HAP-1 (cell line): Measurements from ENCODE around the gene CRYL1.

Source experiments
- DNase-seq, 2 experiments: peaks; one replicate each; pipeline ENCODE4 v3.0.0-alpha.2; 2016 to 2020; ENCODE audit warnings: low spot score in 2 of 2
- H3K27me3 ChIP-seq: fragments of 250-450 bp; sonication (Bioruptor Pico); 2 replicates; pipeline ENCODE4 v1.5.1; 2020; ENCODE audit warnings: low read depth, mild to moderate bottlenecking, moderate library complexity
- H3K36me3 ChIP-seq: fragments of 250-450 bp; sonication (Bioruptor Pico); replicated peaks from 2 replicates; pipeline ENCODE4 v1.5.1; 2020; ENCODE audit warnings: mild to moderate bottlenecking
- H3K4me1 ChIP-seq: fragments of 250-450 bp; sonication (Bioruptor Pico); 2 replicates; pipeline ENCODE4 v1.5.1; 2020; ENCODE audit warnings: mild to moderate bottlenecking
- H3K4me3 ChIP-seq: fragments of 250-450 bp; sonication (Bioruptor Pico); 2 replicates; pipeline ENCODE4 v1.5.1; 2020; ENCODE audit warnings: mild to moderate bottlenecking, moderate library complexity
- H3K9me3 ChIP-seq: fragments of 250-450 bp; sonication (Bioruptor Pico); 2 replicates; pipeline ENCODE4 v1.5.1; 2020; ENCODE audit warnings: mild to moderate bottlenecking, moderate library complexity
- in situ Hi-C: fragments of 300-500 bp; cut with MboI; formaldehyde crosslinking; loops from 3 replicates; pipeline ENCODE4 v1.14.3; 2020; ENCODE audit warnings: low sequenced_read_pairs, inconsistent platforms, mixed read lengths

CRYL1 gene

GRCh38 chr13:20466371-20466770, 59.3 kb downstream of the CRYL1 start:
- H3K4me3 ChIP-seq, result no peak overlapping the region
- DNase-seq, result no peak

DNA sequence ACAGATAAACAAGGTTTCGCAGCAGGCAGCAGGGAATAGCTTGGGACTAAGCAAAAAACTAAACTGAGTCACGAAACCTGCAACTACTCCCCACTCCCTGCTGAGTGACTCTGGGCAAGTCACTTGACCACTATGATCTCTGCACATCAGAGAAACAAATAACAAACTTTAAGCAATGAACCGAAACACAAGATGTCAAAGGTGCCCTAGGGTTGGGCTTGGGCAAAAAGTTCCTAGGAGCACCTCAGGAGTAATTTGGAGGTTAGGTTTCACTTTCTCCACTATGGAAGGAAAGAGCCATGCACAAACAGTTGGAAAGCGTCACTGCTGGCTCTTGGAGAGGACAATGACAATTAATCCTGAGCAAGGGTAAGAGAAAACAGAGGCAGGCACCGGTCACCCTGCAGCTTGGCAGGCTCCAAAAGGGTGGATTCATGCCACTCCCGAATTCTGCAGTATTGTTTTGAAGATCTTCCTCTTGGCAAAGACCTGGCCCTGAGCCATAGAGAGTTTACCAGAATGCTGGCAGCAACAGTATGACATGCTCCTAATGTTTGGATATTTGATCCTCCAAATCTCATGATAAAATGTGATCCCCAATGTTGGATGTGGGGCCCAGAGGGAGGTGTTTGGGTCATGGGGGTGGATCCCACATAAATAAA, 60.3 kb downstream of the CRYL1 start:
- no peak overlapping the region for H3K4me3 ChIP-seq

More at GRCh38 chr13:20466371-20466770, 59.3 kb downstream of the CRYL1 start:
- no peaks in the 10 kb centered on the region for H3K4me1 ChIP-seq
- in situ Hi-C loops, result no loop called here
- H3K9me3 ChIP-seq, result no peaks in the 10 kb centered on the region
- H3K36me3 ChIP-seq, result no peaks in the 10 kb centered on the region
- H3K27me3 ChIP-seq, result no peaks in the 10 kb centered on the region

DNA sequence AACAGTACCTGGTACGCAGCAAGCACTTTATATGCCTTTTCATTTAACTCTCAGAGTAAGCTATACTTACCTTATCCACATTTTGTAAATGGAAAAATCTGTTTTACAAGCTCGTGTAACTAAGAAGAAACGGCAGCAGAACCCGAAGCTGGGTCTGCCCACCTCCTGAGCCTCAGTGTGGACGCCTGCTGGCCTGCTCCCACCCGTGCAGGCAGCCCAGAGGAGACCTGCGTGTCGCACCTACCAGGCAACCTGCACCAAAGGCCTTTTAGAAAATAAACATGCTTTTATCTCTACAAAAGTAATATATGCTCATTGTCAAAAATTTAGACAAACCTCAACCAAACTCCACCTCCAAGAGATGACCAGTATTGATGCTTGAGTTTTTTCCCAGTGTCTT, 62.7 kb downstream of the CRYL1 start:
- Histone ChIP-seq H3K4me1 (no peaks in the 10 kb centered on the region), H3K36me3 (no peaks in the 10 kb centered on the region), H3K4me3 (no peak overlapping the region), H3K27me3 (no peaks in the 10 kb centered on the region), H3K9me3 (no peaks in the 10 kb centered on the region)
- in situ Hi-C loops, result no loop called here
- no peak for DNase-seq

More for the DNA sequence above, 60.3 kb downstream of the CRYL1 start:
- in situ Hi-C loops, result no loop called here
- DNase-seq, result no peak
- Histone ChIP-seq H3K9me3 (no peaks in the 10 kb centered on the region), H3K4me1 (no peaks in the 10 kb centered on the region), H3K36me3 (no peaks in the 10 kb centered on the region), H3K27me3 (no peaks in the 10 kb centered on the region)

DNA sequence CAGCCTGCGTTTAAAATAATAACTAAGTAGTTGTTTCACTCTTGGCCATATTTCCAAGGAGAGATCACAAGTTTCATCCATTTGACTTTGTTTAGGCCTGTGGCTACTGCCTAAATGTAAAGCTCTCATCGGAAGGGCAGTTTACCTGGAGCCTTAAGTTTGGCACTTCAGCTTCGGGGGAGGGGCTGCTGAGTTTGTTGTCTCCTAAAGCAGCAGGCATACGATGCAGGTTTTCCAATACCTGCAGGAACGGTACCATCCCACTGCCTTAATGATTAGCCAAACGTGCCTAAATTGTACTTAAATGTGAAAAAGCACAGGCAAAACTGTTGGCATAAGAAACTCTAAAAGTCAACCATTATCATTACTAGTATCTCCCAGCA, 63.1 kb downstream of the CRYL1 start:
- no peak for DNase-seq
- Histone ChIP-seq H3K9me3 (no peaks in the 10 kb centered on the region), H3K27me3 (no peaks in the 10 kb centered on the region), H3K36me3 (no peaks in the 10 kb centered on the region), H3K4me3 (no peak overlapping the region), H3K4me1 (no peaks in the 10 kb centered on the region)
- in situ Hi-C loops, result no loop called here

DNA sequence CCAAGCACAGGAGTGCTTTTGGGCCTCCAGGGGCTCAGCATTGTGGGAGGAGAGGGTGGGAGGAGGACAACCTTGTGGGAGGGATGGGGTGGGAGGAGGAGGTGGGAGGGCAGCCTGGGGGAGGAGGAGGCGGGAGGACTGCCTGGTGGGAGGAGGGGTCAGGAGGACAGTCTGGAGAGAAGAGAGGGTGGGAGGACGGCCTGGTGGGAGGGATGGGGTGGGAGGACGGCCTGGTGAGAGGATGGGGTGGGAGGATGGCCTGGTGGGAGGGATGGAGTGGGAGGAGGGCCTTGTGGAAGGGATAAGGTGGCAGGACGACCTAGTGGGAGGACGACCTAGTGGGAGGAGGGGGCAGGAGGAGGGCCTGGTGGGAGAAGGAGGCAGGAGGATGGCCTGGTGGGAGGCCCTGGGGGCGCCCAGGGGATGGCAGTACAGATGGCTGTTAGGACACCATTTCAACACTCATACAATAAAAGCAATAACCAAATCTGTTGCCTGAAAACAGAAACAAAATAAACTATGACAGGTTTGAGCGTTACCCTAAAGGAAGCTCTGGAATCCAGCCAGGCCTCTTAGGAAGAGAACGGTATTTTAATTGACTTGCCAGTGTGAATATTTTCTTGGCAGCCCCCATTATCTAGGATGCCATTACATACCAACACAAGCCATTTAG, 63.7 kb downstream of the CRYL1 start:
- no peaks in the 10 kb centered on the region for H3K36me3 ChIP-seq
- in situ Hi-C loops, result no loop called here
- no peaks in the 10 kb centered on the region for H3K4me1 ChIP-seq
- no peak for DNase-seq
- no peak overlapping the region for H3K4me3 ChIP-seq
- H3K9me3 ChIP-seq, result no peaks in the 10 kb centered on the region
- H3K27me3 ChIP-seq, result no peaks in the 10 kb centered on the region

GRCh38 chr13:20461481-20461859, 64.2 kb downstream of the CRYL1 start:
- in situ Hi-C loops, result no loop called here
- no peaks in the 10 kb centered on the region for H3K9me3 ChIP-seq
- no peaks in the 10 kb centered on the region for H3K27me3 ChIP-seq
- no peaks in the 10 kb centered on the region for H3K4me1 ChIP-seq
- H3K4me3 ChIP-seq, result no peak overlapping the region
- H3K36me3 ChIP-seq, result no peaks in the 10 kb centered on the region
- no peak for DNase-seq

DNA sequence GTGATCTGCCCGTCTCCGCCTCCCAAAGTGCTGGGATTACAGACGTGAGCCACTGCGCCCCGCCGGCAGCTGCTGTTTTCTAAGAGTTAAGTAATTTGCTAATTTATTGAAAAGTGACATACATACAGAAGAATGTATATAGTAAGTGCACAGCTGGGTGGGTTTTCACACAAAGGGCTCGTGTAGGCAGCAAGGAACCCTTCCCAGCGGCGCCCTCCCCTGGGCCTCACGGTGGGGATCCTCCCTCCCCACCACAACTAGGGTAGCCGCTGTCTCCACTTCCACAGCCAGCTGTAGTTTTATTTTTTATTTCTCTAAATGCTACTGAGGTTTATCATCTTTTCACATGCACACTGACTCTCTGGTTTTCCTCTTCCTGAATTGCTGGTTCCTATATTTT, 64.9 kb downstream of the CRYL1 start:
- Histone ChIP-seq H3K27me3 (no peaks in the 10 kb centered on the region), H3K4me3 (no peak overlapping the region), H3K4me1 (no peaks in the 10 kb centered on the region), H3K36me3 (no peaks in the 10 kb centered on the region), H3K9me3 (no peaks in the 10 kb centered on the region)
- in situ Hi-C loops, result no loop called here
- DNase-seq, result no peak

DNA sequence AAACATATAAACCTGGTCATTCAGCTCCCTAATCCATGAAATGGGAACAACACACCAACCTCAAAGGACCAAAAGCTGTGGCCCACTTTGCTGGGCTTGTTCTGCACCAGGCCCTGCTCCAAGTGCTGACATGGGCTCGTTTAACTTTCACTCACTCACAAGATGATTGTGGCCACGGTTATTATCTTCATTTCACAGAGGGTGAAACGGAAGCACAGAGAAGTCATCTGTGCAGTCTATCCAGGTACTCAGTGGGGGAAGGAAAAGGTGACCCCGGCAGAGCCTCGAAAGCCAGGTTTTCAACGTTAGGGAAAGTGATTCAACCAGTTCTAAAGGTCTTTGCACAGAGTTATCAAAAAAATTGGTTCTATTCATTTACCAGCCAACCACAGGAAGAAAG, 68.0 kb downstream of the CRYL1 start:
- no peak for DNase-seq
- Histone ChIP-seq H3K36me3 (no peaks in the 10 kb centered on the region), H3K4me3 (no peak overlapping the region), H3K27me3 (no peaks in the 10 kb centered on the region), H3K9me3 (no peaks in the 10 kb centered on the region), H3K4me1 (no peaks in the 10 kb centered on the region)
- in situ Hi-C loops, result no loop called here

GRCh38 chr13:20456737-20457136, 68.9 kb downstream of the CRYL1 start:
- Histone ChIP-seq H3K4me3 (no peak overlapping the region), H3K36me3 (no peaks in the 10 kb centered on the region), H3K27me3 (no peaks in the 10 kb centered on the region), H3K4me1 (no peaks in the 10 kb centered on the region), H3K9me3 (no peaks in the 10 kb centered on the region)
- in situ Hi-C loops, result no loop called here
- DNase-seq, result no peak

DNA sequence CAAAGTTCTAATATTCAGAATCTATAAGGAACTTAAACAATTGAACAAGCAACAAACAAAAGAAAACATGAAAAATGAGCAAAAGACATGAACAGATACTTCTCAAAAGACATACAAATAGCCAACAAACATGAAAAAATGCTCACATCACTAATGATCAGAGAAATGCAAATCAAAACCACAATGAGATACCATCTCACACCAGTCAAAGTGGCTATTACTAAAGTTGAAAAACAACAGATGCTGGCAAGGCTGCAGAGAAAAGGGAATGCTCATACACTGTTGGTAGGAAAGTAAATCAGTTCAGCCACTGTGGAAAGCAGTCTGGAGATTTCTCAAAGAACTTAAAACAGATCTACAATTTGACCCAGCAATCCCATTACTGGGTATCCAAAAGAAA, 74.3 kb downstream of the CRYL1 start:
- in situ Hi-C loops, result no loop called here
- H3K27me3 ChIP-seq, result no peaks in the 10 kb centered on the region
- H3K36me3 ChIP-seq, result no peaks in the 10 kb centered on the region
- no peak for DNase-seq
- no peaks in the 10 kb centered on the region; the same call in 1 of the 2 replicates for H3K9me3 ChIP-seq
- no peak overlapping the region for H3K4me3 ChIP-seq
- H3K4me1 ChIP-seq, result no peaks in the 10 kb centered on the region

DNA sequence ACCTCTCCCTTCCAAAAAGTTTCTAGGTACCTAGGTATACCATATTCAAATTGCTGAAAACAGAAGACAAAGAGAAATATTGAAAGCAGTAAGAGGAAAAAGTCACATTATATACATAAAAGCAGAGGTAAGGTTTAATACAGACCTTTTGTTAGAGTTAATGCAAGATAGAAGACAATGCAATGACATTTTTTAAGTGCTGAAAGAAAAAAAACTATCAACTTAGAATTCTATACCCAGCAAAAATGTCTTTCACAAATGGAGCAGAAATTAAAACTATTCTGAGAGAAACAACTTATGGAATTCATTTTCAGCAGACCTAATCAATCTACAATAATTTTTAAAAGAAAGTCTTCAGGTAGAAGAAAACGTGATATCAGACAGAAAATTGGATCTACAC, 77.2 kb downstream of the CRYL1 start:
- Histone ChIP-seq H3K4me3 (no peak overlapping the region), H3K9me3 (no peaks in the 10 kb centered on the region; the same call in 1 of the 2 replicates), H3K27me3 (no peaks in the 10 kb centered on the region), H3K4me1 (no peaks in the 10 kb centered on the region), H3K36me3 (no peaks in the 10 kb centered on the region)
- no peak for DNase-seq
- in situ Hi-C loops, result no loop called here

DNA sequence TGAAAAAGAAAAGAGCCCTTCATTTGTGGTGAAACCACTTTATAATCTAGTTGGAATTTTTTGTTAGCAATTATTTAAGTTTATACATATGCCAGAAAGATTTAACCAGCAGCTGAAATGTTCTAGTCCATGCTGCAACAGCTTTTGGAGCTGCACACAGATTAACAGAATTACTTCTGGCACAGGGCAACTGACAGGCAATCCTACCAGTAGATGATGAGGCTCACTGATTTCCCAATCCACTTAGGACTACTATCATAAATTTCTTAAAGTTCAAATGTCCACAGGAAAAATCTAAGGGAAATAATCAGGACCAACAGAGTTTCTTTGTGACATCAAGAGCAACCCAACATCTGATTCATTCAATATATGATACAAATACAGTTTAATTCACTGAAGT, 78.8 kb downstream of the CRYL1 start:
- in situ Hi-C loops, result no loop called here
- no peak for DNase-seq

GRCh38 chr13:20446405-20446804, 79.3 kb downstream of the CRYL1 start:
- in situ Hi-C loops, result no loop called here
- H3K4me1 ChIP-seq, result peaks cover 13% of the 10 kb centered on the region

More for the DNA sequence above, 78.8 kb downstream of the CRYL1 start:
- peaks cover 10% of the 10 kb centered on the region for H3K4me1 ChIP-seq
- H3K27me3 ChIP-seq, result no peaks in the 10 kb centered on the region
- H3K4me3 ChIP-seq, result no peak overlapping the region
- no peaks in the 10 kb centered on the region; the same call in 1 of the 2 replicates for H3K9me3 ChIP-seq
- no peaks in the 10 kb centered on the region for H3K36me3 ChIP-seq

GRCh38 chr13:20442798-20443381, 82.8 kb downstream of the CRYL1 start:
- no peak for DNase-seq
- H3K9me3 ChIP-seq, result no peaks in the 10 kb centered on the region
- in situ Hi-C loops, result no loop called here
- H3K27me3 ChIP-seq, result no peaks in the 10 kb centered on the region
- H3K4me3 ChIP-seq, result no peak overlapping the region
- H3K4me1 ChIP-seq, result peaks cover 16% of the 10 kb centered on the region
- no peaks in the 10 kb centered on the region for H3K36me3 ChIP-seq

More at GRCh38 chr13:20446405-20446804, 79.3 kb downstream of the CRYL1 start:
- Histone ChIP-seq H3K36me3 (no peaks in the 10 kb centered on the region), H3K9me3 (no peaks in the 10 kb centered on the region; the same call in 1 of the 2 replicates), H3K4me3 (no peak overlapping the region), H3K27me3 (no peaks in the 10 kb centered on the region)
- no peak for DNase-seq
